GM21825 (cell line): ENCODE measurements around the gene GLIPR2.
A peak's percentile ranks its signal among the peaks of the same experiment; 100 is the strongest.
"Not testable (repeated sequence)": the region's sequence is repeated elsewhere in the genome, so short reads cannot be mapped to it uniquely, and the experiment has no call there.

Experiments
- ATAC-seq: cut with Tn5 transposase; IDR thresholded peaks from one replicate; pipeline ENCODE4 v1.9.1; 2021; ENCODE audit warnings: mild to moderate bottlenecking, moderate library complexity; ENCODE audit not compliant: unreplicated experiment

GLIPR2 gene

DNA sequence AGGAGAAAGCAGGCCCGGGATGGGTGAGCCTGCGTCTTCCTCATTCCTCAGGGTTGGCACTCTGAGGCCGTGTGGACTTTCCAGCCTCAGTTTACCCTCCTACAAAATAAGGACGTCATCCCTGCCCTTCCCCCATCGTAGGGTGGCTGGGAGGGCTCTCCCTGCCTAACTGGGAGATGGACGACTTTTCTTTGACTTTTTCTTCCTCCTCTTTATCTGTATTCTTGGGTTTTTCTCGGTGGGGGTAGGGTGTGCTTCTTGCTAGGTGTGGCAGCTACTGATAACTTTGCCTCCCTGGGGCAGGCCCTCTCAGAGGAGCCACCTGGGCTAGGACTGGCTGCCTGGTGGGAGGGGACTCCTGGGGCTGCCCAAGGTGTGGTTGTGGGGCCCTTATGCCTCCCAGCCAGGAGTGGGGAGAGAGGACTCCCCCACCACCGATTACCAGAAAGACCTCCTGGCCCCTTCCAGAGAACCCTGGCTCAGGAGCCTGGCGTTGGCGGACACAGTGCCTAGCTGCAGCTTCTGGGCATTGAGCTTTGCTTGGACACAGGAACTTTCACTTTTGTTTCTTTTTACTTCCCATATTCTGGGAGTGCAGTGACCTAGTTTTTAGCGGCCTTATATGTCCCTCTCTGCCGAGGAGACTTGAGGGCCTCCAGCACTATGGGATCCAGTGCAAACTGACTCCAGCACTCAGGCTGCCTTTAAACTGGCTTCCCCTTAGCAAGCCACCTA lies 6.1 kb downstream of the GLIPR2 start:
- ATAC-seq = no peak

DNA sequence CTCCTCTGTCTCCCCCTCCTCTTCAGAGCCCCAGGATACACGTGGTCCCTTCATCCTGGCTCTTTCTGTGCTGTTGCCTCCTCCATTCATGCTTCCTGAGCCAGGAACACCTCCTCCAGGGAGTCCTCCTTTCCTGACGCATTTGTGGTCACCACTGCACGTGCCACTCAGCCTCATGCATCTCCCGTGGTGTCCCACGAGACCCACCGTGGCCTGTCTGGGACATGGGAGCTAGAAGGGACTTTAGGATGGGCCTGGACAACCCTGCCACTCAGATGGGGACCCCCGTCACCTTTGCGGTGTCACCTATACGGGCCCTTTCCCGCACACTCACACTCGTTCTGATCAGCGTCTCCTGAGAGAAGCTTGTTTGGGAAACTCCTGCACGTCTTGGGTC lies 6.7 kb downstream of the GLIPR2 start:
- ATAC-seq = no peak

DNA sequence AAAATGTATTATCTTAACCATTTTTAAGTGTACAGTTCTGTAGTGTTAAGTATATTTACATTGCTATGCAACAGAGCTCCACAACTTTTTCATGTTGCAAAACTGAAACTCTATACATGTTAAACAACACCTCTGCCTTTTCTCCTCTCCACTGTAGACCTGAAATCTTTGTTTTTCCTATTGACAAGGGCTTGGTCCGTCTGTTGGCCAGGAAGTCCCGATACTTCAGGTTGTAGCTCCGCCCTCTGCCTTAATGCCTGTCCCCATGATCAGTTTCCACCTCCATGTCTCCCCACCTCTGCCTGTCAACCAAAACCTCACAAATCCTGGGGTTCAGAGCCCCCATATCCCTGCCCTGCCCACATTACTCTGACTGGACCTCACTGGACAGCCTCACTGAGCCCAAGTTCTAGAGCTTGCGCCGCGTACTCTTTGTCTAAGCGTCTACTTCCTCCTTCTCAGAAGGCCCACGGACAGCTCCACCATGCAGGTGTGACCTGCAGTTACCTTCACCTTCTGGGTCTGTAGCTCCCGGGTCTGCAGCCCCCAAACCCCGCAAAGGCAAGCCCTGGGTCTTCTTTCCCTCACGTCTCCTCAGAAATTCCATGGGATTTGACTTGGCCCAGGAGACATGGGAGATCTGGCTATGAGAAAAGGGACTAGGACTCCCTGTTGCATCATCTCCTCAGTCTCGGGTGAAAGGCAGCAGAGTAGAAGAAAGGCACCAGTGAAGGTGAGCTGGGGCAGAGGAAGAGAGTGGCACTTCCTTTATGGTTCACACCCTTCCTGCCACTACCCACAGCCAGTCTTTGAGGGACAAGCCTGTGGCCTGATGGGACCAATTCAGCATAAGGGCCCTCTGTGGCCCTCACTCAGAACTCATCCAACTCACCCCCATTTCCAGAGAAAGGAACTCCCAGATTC lies 8.0 kb downstream of the GLIPR2 start:
- no peak for ATAC-seq

DNA sequence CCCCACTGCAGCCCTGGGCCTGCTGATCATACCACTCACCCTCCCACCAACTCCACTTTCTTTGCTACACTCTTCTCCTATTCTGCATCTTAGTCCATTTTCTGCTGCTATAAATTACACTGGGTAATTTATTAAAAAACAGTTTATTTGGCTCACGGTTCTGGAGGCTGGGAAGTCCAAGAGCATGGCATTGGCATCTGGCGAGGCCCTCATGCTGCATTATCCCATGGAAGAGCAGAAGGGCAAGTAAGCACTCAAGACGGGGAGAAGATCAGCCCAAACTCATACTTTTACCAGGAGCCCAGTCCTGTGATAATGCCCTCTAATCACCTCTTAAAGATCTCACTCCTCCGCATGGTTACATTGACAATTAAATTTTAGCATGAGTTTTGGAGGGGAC lies 9.4 kb downstream of the GLIPR2 start:
- no peak for ATAC-seq

DNA sequence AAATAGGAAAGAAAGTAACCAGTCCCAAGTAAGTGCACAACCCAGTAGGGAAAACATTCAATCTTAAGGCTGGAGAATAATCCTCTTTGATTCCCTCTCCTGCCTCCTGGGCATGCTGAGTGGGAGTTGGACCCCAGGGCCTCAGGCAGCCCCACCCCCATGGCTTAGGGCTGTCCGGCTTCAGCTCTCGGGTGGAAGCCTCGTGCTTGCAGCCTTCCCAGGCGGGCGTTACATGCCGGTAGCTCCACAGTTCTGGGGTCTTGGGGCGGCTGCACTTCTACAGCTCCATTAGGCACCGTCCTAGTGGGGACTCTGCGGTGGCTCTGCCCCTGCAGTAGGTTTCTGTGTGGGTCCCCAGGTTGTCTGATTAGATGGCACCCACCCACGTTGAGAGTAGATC lies 10.1 kb downstream of the GLIPR2 start:
- no peak for ATAC-seq

DNA sequence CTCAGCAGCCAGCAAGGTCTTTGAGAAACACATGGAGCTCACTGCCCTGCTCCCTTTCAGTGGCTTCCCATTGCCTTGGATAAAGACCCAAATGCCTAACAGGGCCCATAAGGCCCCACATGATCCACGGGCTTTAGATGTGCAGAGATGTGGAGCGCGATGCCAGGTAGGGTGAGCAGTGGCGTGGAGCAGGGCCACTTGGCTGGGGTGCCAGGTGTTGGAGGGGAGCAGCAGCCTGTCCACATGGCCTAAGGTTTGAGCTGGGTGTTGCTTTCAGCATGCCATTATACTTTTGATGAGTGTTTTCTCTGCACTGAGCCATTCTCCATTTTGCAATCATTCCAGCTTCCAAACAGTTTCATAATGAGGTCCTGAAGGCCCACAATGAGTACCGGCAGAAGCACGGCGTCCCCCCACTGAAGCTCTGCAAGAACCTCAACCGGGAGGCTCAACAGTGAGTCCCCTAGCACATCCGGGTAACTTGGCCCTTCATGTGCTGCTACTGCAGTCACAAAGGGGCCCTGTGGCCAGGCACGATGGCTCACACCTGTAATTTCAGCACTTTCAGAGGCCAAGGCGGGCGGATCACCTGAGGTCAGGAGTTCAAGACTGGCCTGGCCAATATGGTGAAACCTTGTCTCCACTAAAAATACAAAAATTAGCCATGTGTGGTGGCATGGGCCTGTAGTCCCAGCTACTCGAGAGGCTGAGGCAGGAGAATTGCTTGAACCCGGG lies 11.1 kb downstream of the GLIPR2 start:
- no peak for ATAC-seq

DNA sequence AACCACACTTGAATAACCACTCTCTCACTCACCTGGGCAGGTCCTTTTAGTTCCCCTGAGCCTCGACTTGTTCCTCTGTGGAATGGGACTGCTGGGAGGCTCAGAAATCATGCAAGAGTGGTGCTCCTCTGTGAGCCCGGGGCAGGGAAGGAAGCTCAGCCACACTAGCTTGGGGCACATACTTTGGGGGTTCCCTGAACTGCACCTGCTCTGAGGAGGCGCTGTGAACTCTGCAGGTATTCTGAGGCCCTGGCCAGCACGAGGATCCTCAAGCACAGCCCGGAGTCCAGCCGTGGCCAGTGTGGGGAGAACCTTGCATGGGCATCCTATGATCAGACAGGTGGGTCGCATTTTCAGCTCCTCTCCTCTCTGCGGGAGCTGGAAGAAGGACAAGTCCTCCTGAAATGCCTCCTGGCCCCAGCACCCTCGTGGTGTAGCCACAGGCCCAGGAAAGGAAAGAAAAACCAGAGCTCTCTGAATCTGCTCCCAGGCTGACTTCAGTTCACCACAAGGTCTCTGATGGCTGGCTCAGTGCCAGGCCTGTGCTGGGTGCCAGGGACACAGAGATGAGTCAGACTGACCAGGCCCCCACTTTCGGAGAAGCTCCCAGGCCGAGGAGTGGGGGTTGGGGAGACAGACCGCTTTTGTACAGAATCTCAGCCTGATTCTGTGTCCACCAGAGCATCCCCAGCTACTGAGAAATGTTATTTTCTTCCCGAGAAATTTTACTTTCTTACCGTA lies 11.9 kb downstream of the GLIPR2 start:
- ATAC-seq = peak; percentile 36

DNA sequence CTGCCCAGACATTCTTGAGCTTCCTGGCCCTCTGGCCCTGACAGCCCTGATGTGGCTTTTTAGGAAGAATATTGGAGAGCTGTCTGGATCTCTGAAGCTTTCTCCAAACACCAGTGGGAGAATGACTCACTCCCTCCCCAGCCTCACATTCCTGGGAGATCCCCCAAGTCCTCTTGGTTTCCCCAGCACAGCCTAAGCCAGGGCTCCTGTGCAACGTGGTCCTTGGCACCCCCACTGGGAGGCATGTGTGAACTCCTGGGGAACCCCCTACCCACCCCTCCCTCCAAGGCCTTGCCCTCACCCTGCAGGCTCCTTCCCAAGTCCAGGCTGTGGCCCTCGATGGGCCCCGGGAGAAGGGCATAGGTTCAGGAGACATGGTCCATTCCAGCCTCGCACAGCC lies 12.7 kb downstream of the GLIPR2 start:
- no peak for ATAC-seq

DNA sequence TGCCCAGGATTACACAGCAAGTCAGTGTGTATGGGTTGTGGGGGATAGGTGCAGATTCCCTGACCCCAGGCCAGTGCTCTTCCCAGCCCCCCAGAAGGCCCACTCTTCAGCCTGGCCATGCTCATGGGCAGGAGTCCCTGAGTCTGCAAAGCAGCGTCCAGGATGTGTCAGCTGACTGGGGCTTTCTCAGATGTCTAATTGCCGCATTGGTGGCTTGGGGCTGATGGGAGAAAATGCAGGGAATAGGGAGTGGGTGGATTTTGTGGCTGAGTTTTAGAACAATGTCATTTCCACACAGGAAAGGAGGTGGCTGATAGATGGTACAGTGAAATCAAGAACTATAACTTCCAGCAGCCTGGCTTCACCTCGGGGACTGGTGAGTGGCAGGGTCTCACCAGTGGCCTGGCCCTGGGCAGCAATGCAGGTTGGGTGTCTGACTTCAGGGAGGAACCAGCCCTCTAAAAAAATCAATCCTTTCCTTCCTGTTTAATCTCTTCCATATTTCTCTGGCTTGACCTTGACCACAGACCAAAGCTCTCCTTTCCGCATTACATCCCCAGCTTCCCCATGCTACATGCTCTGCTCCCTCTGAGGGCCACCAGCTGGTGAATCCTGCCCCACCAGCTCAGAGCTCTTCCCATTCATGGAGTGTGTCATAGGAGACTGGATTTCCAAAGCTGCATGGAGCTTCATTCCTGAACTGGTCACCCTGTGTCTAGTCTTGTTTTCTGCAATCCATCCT lies 14.2 kb downstream of the GLIPR2 start:
- no peak for ATAC-seq

DNA sequence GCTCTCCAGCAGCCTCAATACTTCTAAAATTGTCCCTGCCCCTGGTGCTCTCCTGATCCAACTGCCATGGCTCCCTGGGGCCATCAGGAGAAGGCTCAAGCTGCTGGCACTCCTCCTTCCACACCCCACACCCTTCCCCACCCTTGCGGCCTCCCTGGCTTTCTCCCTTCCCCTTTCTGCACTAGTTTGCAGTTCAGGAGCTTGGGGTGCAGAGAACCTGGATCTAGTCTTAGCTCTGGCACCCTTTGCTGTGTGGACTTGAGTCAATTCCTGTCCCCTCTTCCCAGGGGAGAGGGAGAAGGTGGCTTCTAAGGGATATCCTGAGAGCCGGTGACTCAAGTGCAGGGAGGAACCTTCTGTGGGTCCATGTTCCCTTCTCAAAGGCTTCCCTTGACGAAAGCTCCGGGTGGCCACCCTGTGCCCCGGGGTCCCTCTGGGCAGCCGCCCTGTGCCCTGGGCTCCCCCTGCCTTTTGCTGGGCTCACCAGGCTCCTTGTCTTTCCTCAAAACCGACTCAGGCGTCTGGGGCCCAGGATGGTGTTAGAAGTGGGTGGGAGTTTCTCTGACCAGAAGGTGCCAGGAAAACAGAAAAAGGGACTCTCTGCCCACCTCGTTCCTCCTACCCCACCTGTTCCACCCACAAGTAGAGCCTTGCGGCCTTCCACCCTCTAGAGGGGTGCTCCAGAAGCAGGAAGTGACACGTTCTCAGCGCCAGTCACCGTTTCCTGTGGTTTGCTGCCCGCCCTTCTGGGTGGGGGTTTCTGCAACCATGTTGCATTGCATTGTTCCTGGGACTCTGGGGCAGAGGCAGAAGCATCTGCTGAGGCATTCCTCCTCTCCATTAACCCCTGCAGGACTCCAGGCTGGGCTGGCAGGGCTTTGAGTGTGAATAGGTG lies 15.0 kb downstream of the GLIPR2 start:
- ATAC-seq = peak; percentile 72

DNA sequence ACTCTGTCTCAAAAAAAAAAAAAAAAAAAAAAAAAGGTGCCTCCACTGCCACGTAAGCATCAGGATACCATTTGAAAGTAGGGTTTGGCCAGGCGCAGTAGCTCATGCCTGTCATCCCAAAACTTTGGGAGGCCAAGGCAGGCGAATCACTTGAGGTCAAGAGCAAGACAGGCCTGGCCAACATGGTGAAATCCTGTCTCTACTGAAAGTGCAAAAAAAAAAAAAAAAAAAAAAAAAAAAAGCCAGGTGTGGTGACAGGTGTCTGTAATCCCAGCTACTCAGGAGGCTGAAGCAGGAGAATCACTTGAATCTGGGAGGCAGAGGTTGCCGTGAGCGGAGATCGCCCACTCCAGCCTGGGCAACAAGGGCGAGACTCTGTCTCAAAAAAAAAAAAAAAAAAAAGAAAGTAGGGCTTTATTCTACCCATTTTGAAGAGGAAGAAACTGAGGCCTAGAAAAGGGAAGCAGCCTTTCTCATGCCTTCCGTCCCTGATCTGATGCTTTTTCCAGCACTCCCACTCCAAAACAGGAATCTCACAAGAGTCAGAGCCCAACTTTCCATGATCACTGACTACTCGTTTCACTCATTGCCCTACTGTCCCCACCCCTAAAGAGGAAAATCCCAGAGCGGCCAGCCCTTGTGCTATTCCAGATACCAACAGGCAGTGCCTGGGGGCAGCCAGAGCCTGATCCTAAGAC lies 16.4 kb downstream of the GLIPR2 start:
- ATAC-seq = no peak

DNA sequence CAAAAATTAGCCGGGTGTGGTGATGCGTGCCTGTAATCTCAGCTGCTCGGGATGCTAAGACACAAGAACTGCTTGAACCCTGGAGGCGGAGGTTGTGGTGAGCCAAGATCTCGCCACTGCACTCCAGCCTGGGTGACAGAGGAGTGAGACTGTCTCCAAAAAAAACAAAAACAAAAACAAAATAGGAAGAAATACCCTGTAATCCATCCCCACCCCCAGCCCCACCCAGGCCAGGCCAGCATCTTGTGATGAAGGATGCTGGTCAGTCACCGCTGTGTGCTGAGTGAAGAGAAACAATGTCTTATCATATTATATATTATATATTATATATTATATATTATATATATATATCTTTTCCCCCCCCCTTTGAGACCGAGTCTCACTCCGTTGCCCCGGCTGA lies 17.2 kb downstream of the GLIPR2 start:
- ATAC-seq = no peak

DNA sequence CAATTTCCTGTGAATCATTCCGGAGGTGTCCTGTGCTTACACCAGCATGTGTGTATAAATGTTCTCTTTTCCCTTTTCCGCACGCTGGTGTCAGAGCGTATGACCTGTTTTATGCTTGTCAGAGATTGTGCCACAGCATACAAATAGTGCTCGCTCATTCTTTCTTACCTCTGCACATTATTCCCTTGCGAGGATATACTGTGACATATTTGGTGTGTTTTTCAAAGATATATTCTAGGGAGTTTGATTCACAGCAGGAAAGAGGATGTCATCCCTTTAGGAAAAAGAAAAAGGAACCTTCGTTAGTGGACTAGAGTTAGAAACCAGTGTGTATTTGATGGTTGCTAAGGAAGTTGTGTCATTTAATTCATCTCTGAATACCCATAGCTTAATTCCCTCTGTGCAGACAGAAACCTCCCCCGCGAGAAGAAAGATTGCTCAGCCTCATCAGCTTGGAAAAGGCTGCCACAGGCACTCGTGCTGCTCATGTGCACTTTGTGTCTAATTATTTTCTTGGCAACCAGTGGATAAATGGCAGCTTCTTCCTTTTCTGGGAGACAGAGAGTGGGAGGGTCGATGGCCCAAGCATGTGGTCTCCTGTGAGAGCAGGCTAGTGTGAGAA lies 17.9 kb downstream of the GLIPR2 start:
- ATAC-seq = no peak

DNA sequence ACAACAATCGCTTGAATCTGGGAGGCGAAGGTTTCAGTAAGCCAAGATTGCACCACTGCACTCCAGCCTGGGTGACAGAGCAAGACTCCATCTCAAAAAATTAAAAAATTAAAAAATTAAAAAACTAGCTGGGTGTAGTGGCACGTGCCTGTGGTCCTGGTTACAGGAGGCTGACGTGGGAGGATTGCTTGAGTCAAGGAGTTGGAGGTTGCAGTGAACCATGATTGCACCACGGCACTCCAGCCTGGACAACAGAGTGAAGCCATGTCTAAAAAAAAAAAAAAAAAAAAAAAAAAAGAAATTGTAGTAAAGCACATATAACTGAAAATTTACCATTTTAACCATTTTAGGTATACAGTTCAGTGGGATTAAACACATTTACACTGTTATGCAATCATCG lies 19.6 kb downstream of the GLIPR2 start:
- ATAC-seq = no peak

DNA sequence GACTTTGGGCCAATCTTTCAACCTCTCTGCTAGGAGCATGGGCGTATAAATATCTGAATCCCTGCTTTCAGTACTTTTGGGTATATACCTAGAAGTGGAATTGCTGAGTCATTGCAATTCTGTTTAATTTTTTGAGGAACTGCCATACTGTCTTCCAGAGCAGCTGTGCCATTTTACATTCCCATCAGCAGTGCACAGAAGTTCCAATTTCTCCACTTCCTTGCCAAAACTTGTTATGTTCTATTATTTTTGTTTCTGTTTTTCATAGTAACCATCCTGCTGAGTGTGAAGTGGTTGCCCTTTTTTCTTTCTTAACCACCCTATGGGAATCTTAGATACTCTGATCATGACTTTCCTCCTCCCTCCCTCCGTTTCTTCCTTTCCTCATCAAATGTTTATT lies 21.6 kb downstream of the GLIPR2 start:
- no peak for ATAC-seq

DNA sequence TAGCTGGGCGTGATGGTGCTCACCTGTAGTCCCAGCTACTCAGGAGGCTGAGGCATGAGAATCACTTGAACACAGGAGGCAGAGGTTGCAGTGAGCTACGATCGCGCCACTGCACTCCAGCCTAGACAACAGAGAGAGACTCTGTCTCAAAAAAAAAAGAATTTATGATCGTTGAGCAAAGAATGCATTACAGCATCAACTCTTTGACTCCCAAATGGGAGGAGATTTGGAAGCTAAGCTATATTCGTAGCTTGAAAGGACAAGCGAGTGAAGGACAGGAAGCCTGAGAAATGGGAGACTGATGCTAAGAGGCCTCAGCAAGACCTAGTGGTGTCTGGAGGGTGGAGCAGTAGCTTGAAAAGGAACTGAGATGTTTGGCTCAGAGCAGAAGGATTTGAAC lies 22.4 kb downstream of the GLIPR2 start:
- ATAC-seq = no peak

DNA sequence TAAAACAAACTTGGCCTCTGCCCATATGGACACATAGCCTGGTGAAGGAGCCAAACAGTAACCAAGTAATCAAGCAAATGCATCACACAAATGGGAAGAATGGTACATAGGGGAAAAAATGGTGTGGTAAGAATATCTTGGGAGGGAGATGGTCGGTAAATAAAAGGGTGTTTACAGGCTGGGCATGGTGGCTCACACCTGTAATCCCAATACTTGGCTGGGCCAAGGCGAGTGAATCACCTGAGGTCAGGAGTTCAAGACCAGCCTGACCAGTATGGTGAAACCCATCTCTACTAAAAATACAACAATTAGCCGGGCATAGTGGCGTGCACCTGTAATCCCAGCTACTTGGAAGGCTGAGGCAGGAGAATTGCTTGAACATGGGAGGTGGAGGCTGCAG lies 23.0 kb downstream of the GLIPR2 start:
- not testable (repeated sequence) for ATAC-seq

DNA sequence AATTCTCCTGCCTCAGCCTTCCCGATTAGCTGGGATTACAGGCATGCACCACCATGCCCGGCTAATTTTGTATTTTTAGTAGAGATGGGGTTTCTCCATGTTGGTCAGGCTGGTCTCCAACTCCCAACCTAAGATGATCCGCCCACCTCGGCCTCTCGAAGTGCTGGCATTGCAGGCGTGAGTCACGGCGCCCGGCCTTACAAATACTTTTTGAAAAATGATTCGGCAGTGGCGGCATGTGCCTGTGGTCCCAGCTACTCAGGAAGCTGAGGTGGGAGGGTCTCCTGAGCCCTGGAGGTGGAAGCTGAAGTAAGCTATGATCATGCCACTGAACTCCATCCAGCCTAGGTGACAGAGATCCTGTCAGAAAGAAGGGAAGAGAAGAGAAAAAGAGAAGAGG lies 23.6 kb downstream of the GLIPR2 start:
- not testable (repeated sequence) for ATAC-seq
